Prostate gland (tissue), 2 donors: Measurements from ENCODE around the gene DPH3. TPM values are rescaled to one million over a fixed set of nuclear protein-coding genes. Genes with fewer than 3 reads are reported as not detected.

Experiments used
- DNase-seq: peaks from one replicate; pipeline ENCODE4 v3.0.0-alpha.2; 2019; ENCODE audit warnings: low spot score
- H3K27ac ChIP-seq, 2 donors: fragments of 200-600 bp; sonication (generic); 2 replicates each; pipeline ENCODE4 v1.5.1; 2017 to 2019
- H3K27me3 ChIP-seq: fragments of 200-600 bp; sonication (generic); replicated peaks from 2 replicates; pipeline ENCODE4 v1.5.1; 2019; ENCODE audit not compliant: insufficient read depth
- H3K36me3 ChIP-seq, 2 donors: fragments of 200-600 bp; sonication (generic); 1 replicate in 1 of 2; 2 replicates in 1 of 2; pipeline versions ENCODE4 v1.5.1 to v1.8.1; 2017 to 2019
- H3K4me1 ChIP-seq: fragments of 200-600 bp; sonication (generic); replicated peaks from 2 replicates; pipeline ENCODE4 v1.5.1; 2019
- H3K4me3 ChIP-seq, 2 donors: fragments of 200-600 bp; sonication (generic); 2 replicates each; pipeline ENCODE4 v1.5.1; 2017 to 2019
- H3K9me3 ChIP-seq: fragments of 200-600 bp; sonication (generic); 2 replicates; pipeline ENCODE4 v1.5.1; 2017
- CTCF ChIP-seq, 4 experiments: fragments of 200-600 bp in 2 of 4; fragments of 450-650 bp in 2 of 4; sonication (generic) in 2 of 4; IDR thresholded peaks; 1 replicate in 3 of 4; 2 replicates in 1 of 4; pipeline ENCODE4 v1.5.1; 2016 to 2019; ENCODE audit warnings: antibody characterized with exemption in 4 of 4, mild to moderate bottlenecking in 2 of 4, moderate library complexity in 2 of 4
- POLR2A ChIP-seq: fragments of 450-650 bp; IDR thresholded peaks from one replicate; pipeline ENCODE4 v1.6.1; 2016; ENCODE audit warnings: antibody characterized with exemption, mild to moderate bottlenecking
- POLR2AphosphoS5 ChIP-seq: sonication (generic); formaldehyde crosslinking; IDR thresholded peaks from one replicate; pipeline ENCODE4 v1.6.1; 2017; ENCODE audit warnings: antibody characterized with exemption
- WGBS: methylation state at CpG from one replicate; pipeline ENCODE4 v1.1.5; 2018; 5-methylcytosine and 5-hydroxymethylcytosine counted together
- intact Hi-C: fragments of 100-400 bp; cut with DNase I; formaldehyde crosslinking; loops from one replicate; pipeline ENCODE4 v1.14.2; 2022
- total RNA-seq, 2 donors: library from RNA; depleted of rRNA; stranded (reverse); fragments of >200 nt; gene quantifications; one replicate each; pipeline ENCODE4 v1.1.0, GENCODE V29; 2016

The DPH3 gene
- total RNA-seq, 2 donors from 2014 or later: 12.4 to 13.8 TPM

DNA sequence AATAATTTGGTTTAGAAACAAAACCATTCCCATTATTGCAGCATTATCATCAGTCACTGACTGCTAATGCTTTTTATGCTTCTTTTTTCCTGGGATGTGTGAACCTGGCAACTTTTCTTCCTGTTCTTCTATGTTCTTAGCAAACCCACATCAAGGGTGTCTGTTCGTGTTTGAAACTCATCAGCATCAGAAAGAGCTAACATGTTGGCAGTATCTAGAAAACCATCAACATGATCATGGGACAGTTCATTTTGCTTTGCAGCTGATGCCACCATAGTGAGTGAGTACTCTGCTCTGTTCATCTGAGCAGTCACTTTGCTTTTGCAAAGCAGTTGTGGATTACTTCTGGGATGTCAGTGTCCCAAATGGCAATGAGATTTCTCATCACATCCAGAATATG is 5.9 kb downstream of the DPH3 start:
- H3K4me3 ChIP-seq: no peak overlapping the region
- TF ChIP-seq CTCF (IDR thresholded peaks at IDR 0.05): no peak
- TF ChIP-seq POLR2AphosphoS5: no peak
- TF ChIP-seq POLR2A: no peak
- H3K27me3 ChIP-seq: no peaks in the 10 kb centered on the region
- H3K36me3 ChIP-seq: no peaks in the 10 kb centered on the region
- H3K27ac ChIP-seq: no peak overlapping the region
- H3K4me1 ChIP-seq: peaks cover 1% of the 10 kb centered on the region
- WGBS: 81% methylated on average over 1 of the region's 1 CpG
- intact Hi-C loops: no loop called here
- no peak for DNase-seq
- no peaks in the 10 kb centered on the region for H3K9me3 ChIP-seq

GRCh38 chr3:16258177-16258576 is 6.6 kb downstream of the DPH3 start:
- intact Hi-C loops: no loop called here
- TF ChIP-seq CTCF (IDR thresholded peaks at IDR 0.05): no peak
- TF ChIP-seq POLR2A: no peak
- no peak overlapping the region for H3K4me3 ChIP-seq
- no peaks in the 10 kb centered on the region for H3K4me1 ChIP-seq
- H3K36me3 ChIP-seq: no peaks in the 10 kb centered on the region
- DNase-seq: no peak
- no peaks in the 10 kb centered on the region for H3K9me3 ChIP-seq
- WGBS: 50% methylated on average over 5 of the region's 5 CpGs
- no peaks in the 10 kb centered on the region for H3K27me3 ChIP-seq
- H3K27ac ChIP-seq: no peak overlapping the region

DNA sequence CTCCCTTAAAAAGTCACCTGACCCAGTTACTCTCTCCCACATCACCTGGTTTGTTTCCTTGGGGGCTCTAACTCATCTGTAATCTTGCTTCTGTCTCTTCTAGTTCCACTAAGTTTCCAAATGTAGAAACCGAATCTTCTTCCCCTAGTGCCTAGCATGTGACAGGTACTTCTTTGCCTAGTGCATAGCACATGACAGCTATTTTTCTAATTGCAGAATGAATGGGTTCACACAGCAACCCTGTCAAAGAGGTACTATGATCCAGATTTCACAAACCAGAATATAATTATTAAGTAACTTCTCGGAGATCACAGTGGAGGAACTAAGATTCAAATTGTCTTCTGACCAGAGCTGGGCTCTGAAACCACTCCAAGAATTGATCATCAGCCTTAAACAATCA is 7.4 kb downstream of the DPH3 start:
- Histone ChIP-seq H3K36me3 (no peaks in the 10 kb centered on the region), H3K4me3 (no peak overlapping the region), H3K27me3 (no peaks in the 10 kb centered on the region), H3K27ac (no peak overlapping the region), H3K9me3 (no peaks in the 10 kb centered on the region), H3K4me1 (no peaks in the 10 kb centered on the region)
- intact Hi-C loops: no loop called here
- TF ChIP-seq POLR2A: no peak
- no peak for TF ChIP-seq POLR2AphosphoS5
- no peak for TF ChIP-seq CTCF (IDR thresholded peaks at IDR 0.05)
- no peak for DNase-seq
- WGBS: 93% methylated on average over 2 of the region's 2 CpGs

DNA sequence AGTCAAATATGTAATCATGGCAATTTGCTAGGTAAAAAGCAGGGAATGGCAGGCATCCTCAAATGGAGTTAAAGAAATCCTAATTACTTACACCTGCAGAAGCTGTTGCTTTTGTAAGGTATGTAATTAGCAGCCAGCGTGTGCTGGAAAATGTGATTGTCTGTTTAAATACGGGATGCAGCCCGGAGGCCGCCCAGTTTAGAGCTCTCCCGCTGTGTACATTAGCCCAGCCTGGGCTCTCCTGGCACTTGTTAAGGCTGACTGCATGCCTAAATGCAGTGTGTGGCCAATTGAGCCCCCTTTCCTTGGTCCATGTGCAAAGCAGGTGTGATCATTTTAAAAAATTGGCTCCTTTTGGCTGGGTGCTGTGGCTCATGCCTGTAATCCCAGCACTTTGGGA is 9.0 kb downstream of the DPH3 start:
- no peak overlapping the region for H3K4me3 ChIP-seq
- WGBS: 65% methylated on average over 5 of the region's 5 CpGs
- no peaks in the 10 kb centered on the region for H3K36me3 ChIP-seq
- intact Hi-C loops: no loop called here
- TF ChIP-seq POLR2AphosphoS5 (no peak), POLR2A (no peak), CTCF (IDR thresholded peaks at IDR 0.05) (no peak)
- H3K9me3 ChIP-seq: no peaks in the 10 kb centered on the region
- no peaks in the 10 kb centered on the region for H3K4me1 ChIP-seq
- H3K27me3 ChIP-seq: no peaks in the 10 kb centered on the region
- no peak for DNase-seq
- H3K27ac ChIP-seq: no peak overlapping the region

GRCh38 chr3:16255326-16255725 is 9.4 kb downstream of the DPH3 start:
- intact Hi-C loops: no loop called here

More at GRCh38 chr3:16255326-16255725, 9.4 kb downstream of the DPH3 start:
- H3K4me1 ChIP-seq: no peaks in the 10 kb centered on the region
- H3K27ac ChIP-seq: no peak overlapping the region
- H3K9me3 ChIP-seq: no peaks in the 10 kb centered on the region
- no peak overlapping the region for H3K4me3 ChIP-seq
- WGBS: 91% methylated on average over 3 of the region's 3 CpGs
- TF ChIP-seq CTCF (IDR thresholded peaks at IDR 0.05) (no peak), POLR2A (no peak), POLR2AphosphoS5 (no peak)
- no peak for DNase-seq
- H3K36me3 ChIP-seq: no peaks in the 10 kb centered on the region
- no peaks in the 10 kb centered on the region for H3K27me3 ChIP-seq
